Central memory CD8-positive, alpha-beta T cell (primary cell): Measurements from ENCODE around the gene HDAC4.

Experiments
- ATAC-seq: fragments of 150-1000 bp; cut with Tn5 transposase; replicated peaks from 2 replicates; pipeline ENCODE4 v1.10.0; 2022; ENCODE audit warnings: mild to moderate bottlenecking, moderate FRiP score, moderate number of reproducible peaks; ENCODE audit not compliant: poor library complexity, severe bottlenecking; ENCODE audit errors: extremely low read depth
- DNase-seq, 2 donors: peaks; one replicate each; pipeline ENCODE4 v3.0.0; 2021; ENCODE audit warnings: low spot score in 2 of 2
- H3K27ac Mint-ChIP-seq: one replicate; pipeline ENCODE4 v1.8.0; 2022; ENCODE audit warnings: low read depth, mild to moderate bottlenecking, moderate library complexity, mixed read lengths
- H3K27me3 Mint-ChIP-seq: one replicate; pipeline ENCODE4 v1.8.0; 2022; ENCODE audit warnings: mixed read lengths
- H3K36me3 Mint-ChIP-seq: one replicate; pipeline ENCODE4 v1.8.0; 2022; ENCODE audit warnings: mild to moderate bottlenecking, moderate library complexity, mixed read lengths; ENCODE audit not compliant: insufficient read depth
- H3K4me1 Mint-ChIP-seq: one replicate; pipeline ENCODE4 v1.8.0; 2022; ENCODE audit warnings: mixed read lengths
- H3K4me3 Mint-ChIP-seq: one replicate; pipeline ENCODE4 v1.8.0; 2022; ENCODE audit warnings: mild to moderate bottlenecking, moderate library complexity, mixed read lengths
- H3K9me3 Mint-ChIP-seq: one replicate; pipeline ENCODE4 v1.8.0; 2022; ENCODE audit warnings: mixed read lengths

HDAC4 gene

GRCh38 chr2:239382384-239382880 lies 18.4 kb downstream of the HDAC4 start:
- peaks cover 7% of the 10 kb centered on the region for H3K36me3 Mint-ChIP-seq
- H3K9me3 Mint-ChIP-seq, result no peaks in the 10 kb centered on the region
- H3K4me1 Mint-ChIP-seq, result peaks cover 40% of the 10 kb centered on the region
- H3K27me3 Mint-ChIP-seq, result no peaks in the 10 kb centered on the region
- DNase-seq (no peak), ATAC-seq (no peak)
- peak overlapping the region; percentile 69 for H3K27ac Mint-ChIP-seq
- H3K4me3 Mint-ChIP-seq, result peak overlapping the region; percentile 37

- no peaks in the 10 kb centered on the region for H3K9me3 Mint-ChIP-seq
- peak overlapping the region; percentile 80 for H3K4me3 Mint-ChIP-seq
- peaks cover 7% of the 10 kb centered on the region for H3K36me3 Mint-ChIP-seq
- H3K27ac Mint-ChIP-seq, result peak overlapping the region; percentile 69
- H3K4me1 Mint-ChIP-seq, result peaks cover 40% of the 10 kb centered on the region
- DNase-seq (no peak), ATAC-seq (peak; percentile 14)
- H3K27me3 Mint-ChIP-seq, result no peaks in the 10 kb centered on the region
These were observed 19.1 kb downstream of the HDAC4 start for GRCh38 chr2:239381709-239382134.

- Mint-ChIP-seq H3K27me3 (no peaks in the 10 kb centered on the region), H3K9me3 (no peaks in the 10 kb centered on the region), H3K4me3 (peak overlapping the region; percentile 80), H3K4me1 (peaks cover 37% of the 10 kb centered on the region), H3K36me3 (peaks cover 7% of the 10 kb centered on the region), H3K27ac (peak overlapping the region; percentile 91)
- peak in 1 of 2 donors; percentile 59 for DNase-seq
- peak; percentile 94 for ATAC-seq
These were observed 19.8 kb downstream of the HDAC4 start for GRCh38 chr2:239380831-239381708.

- H3K36me3 Mint-ChIP-seq, result peaks cover 7% of the 10 kb centered on the region
- DNase-seq (no peak), ATAC-seq (no peak)
- H3K4me1 Mint-ChIP-seq, result peaks cover 31% of the 10 kb centered on the region
- H3K9me3 Mint-ChIP-seq, result no peaks in the 10 kb centered on the region
- no peak overlapping the region for H3K4me3 Mint-ChIP-seq
- H3K27ac Mint-ChIP-seq, result peak overlapping the region; percentile 55
- no peaks in the 10 kb centered on the region for H3K27me3 Mint-ChIP-seq
These were observed 21.1 kb downstream of the HDAC4 start for GRCh38 chr2:239379641-239380170.

- no peaks in the 10 kb centered on the region for H3K9me3 Mint-ChIP-seq
- H3K27me3 Mint-ChIP-seq, result no peaks in the 10 kb centered on the region
- DNase-seq, result no peak
- peaks cover 7% of the 10 kb centered on the region for H3K36me3 Mint-ChIP-seq
- H3K4me3 Mint-ChIP-seq, result no peak overlapping the region
- peaks cover 31% of the 10 kb centered on the region for H3K4me1 Mint-ChIP-seq
- ATAC-seq, result no peak
- peak overlapping the region; percentile 55 for H3K27ac Mint-ChIP-seq
These were observed 21.7 kb downstream of the HDAC4 start for GRCh38 chr2:239378918-239379640.

- Mint-ChIP-seq H3K27me3 (no peaks in the 10 kb centered on the region), H3K4me1 (peaks cover 25% of the 10 kb centered on the region), H3K27ac (peak overlapping the region; percentile 55), H3K4me3 (no peak overlapping the region), H3K36me3 (peaks cover 7% of the 10 kb centered on the region), H3K9me3 (no peaks in the 10 kb centered on the region)
- ATAC-seq (no peak), DNase-seq (no peak)
These were observed 22.6 kb downstream of the HDAC4 start for GRCh38 chr2:239378021-239378917.

GRCh38 chr2:239377591-239377990 lies 23.2 kb downstream of the HDAC4 start:
- H3K36me3 Mint-ChIP-seq, result peaks cover 7% of the 10 kb centered on the region
- H3K4me3 Mint-ChIP-seq, result no peak overlapping the region
- ATAC-seq (no peak), DNase-seq (no peak)
- H3K9me3 Mint-ChIP-seq, result no peaks in the 10 kb centered on the region
- peak overlapping the region; percentile 35 for H3K27ac Mint-ChIP-seq
- peaks cover 22% of the 10 kb centered on the region for H3K4me1 Mint-ChIP-seq
- no peaks in the 10 kb centered on the region for H3K27me3 Mint-ChIP-seq

- no peak for DNase-seq
- no peak overlapping the region for H3K4me3 Mint-ChIP-seq
- no peaks in the 10 kb centered on the region for H3K27me3 Mint-ChIP-seq
- no peaks in the 10 kb centered on the region for H3K9me3 Mint-ChIP-seq
- peaks cover 7% of the 10 kb centered on the region for H3K36me3 Mint-ChIP-seq
- no peak for ATAC-seq
- H3K27ac Mint-ChIP-seq, result no peak overlapping the region
- peaks cover 22% of the 10 kb centered on the region for H3K4me1 Mint-ChIP-seq
These were observed 23.8 kb downstream of the HDAC4 start for GRCh38 chr2:239376942-239377531.

- DNase-seq, result no peak
- Mint-ChIP-seq H3K4me1 (peaks cover 17% of the 10 kb centered on the region), H3K4me3 (no peak overlapping the region), H3K36me3 (peaks cover 7% of the 10 kb centered on the region), H3K27ac (no peak overlapping the region), H3K27me3 (no peaks in the 10 kb centered on the region), H3K9me3 (no peaks in the 10 kb centered on the region)
- no peak for ATAC-seq
These were observed 24.5 kb downstream of the HDAC4 start for GRCh38 chr2:239376351-239376750.

- Mint-ChIP-seq H3K4me3 (no peak overlapping the region), H3K36me3 (peaks cover 4% of the 10 kb centered on the region), H3K27ac (no peak overlapping the region), H3K4me1 (peaks cover 8% of the 10 kb centered on the region), H3K9me3 (no peaks in the 10 kb centered on the region), H3K27me3 (no peaks in the 10 kb centered on the region)
- ATAC-seq (no peak), DNase-seq (no peak)
These were observed 25.4 kb downstream of the HDAC4 start for GRCh38 chr2:239375278-239376061.

GRCh38 chr2:239374896-239375277 lies 25.9 kb downstream of the HDAC4 start:
- Mint-ChIP-seq H3K27me3 (no peaks in the 10 kb centered on the region), H3K36me3 (peaks cover 4% of the 10 kb centered on the region), H3K4me1 (peaks cover 7% of the 10 kb centered on the region), H3K4me3 (no peak overlapping the region), H3K27ac (no peak overlapping the region), H3K9me3 (no peaks in the 10 kb centered on the region)
- no peak for ATAC-seq
- DNase-seq, result no peak
